Endodermal cell (in vitro differentiated cells): ENCODE results near the gene KLF18. TPM values are rescaled to one million over a fixed set of nuclear protein-coding genes. Genes with fewer than 3 reads are reported as not detected.

Experiments used
- DNase-seq: peaks from one replicate; pipeline ENCODE4 v3.0.0-alpha.2; 2017
- H3K27ac ChIP-seq: 2 replicates; pipeline ENCODE4 v1.5.1; 2013; ENCODE audit warnings: mild to moderate bottlenecking, low read depth, low read length, moderate library complexity
- H3K27me3 ChIP-seq: 2 replicates; pipeline ENCODE4 v1.6.1; 2013; ENCODE audit warnings: mild to moderate bottlenecking, low read length, moderate library complexity; ENCODE audit not compliant: insufficient read depth, control insufficient read depth, poor library complexity, severe bottlenecking
- H3K36me3 ChIP-seq: 2 replicates; pipeline ENCODE4 v1.7.0; 2013; ENCODE audit warnings: mild to moderate bottlenecking, low read length, moderate library complexity; ENCODE audit not compliant: control insufficient read depth, insufficient read depth
- H3K4me1 ChIP-seq: one replicate; pipeline ENCODE4 v1.7.0; 2013; ENCODE audit warnings: low read length; ENCODE audit not compliant: control insufficient read depth, insufficient read depth
- H3K4me3 ChIP-seq: 2 replicates; pipeline ENCODE4 v1.5.1; 2013; ENCODE audit warnings: mild to moderate bottlenecking, low read length, moderate library complexity
- H3K9ac ChIP-seq: 2 replicates; pipeline ENCODE4 v1.6.1; 2013; ENCODE audit warnings: mild to moderate bottlenecking, low read length, moderate library complexity; ENCODE audit not compliant: poor library complexity, severe bottlenecking; ENCODE audit errors: extremely low read depth
- H3K9me3 ChIP-seq: 2 replicates; pipeline ENCODE4 v1.6.1; 2013; ENCODE audit warnings: mild to moderate bottlenecking, low read length, moderate library complexity; ENCODE audit not compliant: control insufficient read depth
- H3K27ac Mint-ChIP-seq: 2 replicates; pipeline ENCODE4 v1.8.0; 2020; ENCODE audit warnings: mixed read lengths
- H3K27me3 Mint-ChIP-seq: 2 replicates; pipeline ENCODE4 v1.8.0; 2021; ENCODE audit warnings: mild to moderate bottlenecking, mixed read lengths; ENCODE audit not compliant: insufficient read depth
- H3K36me3 Mint-ChIP-seq: 2 replicates; pipeline ENCODE4 v1.8.0; 2020; ENCODE audit warnings: low read depth, mixed read lengths
- H3K4me1 Mint-ChIP-seq: 2 replicates; pipeline ENCODE4 v1.8.0; 2020; ENCODE audit warnings: mixed read lengths
- H3K4me3 Mint-ChIP-seq: 2 replicates; pipeline ENCODE4 v1.8.0; 2020; ENCODE audit warnings: mild to moderate bottlenecking, moderate library complexity, mixed read lengths
- H3K9me3 Mint-ChIP-seq: 2 replicates; pipeline ENCODE4 v1.8.0; 2020; ENCODE audit warnings: mild to moderate bottlenecking, mixed read lengths
- CTCF ChIP-seq: fragments of 200-600 bp; sonication (generic); conservative IDR thresholded peaks from 2 replicates; pipeline ENCODE4 v1.5.0; 2021; ENCODE audit warnings: antibody characterized with exemption, mild to moderate bottlenecking
- WGBS, 2 experiments: methylation state at CpG; one replicate each; pipeline versions ENCODE4 v1.1.5 to v1.1.7; 2013; ENCODE audit warnings: missing lambda C conversion rate in 2 of 2, mixed read lengths in 1 of 2; ENCODE audit not compliant: insufficient coverage in 1 of 2, insufficient read length in 1 of 2; 5-methylcytosine and 5-hydroxymethylcytosine counted together
- total RNA-seq, 2 donors: library from RNA; stranded (reverse); fragmentation: NEBNext Ultra II Directional in 1 of 2; extraction: Animal tissue kit (Norgen Biotek cat#: 25700) in 1 of 2; gene quantifications; 2 replicates in 1 of 2; 3 replicates in 1 of 2; pipeline ENCODE4 v1.2.1, GENCODE V29; 2021

KLF18 gene
- total RNA-seq, 2 donors from 2014 or later, result not detected

- TF ChIP-seq CTCF, result no peak
- WGBS, 2 experiments, result 57 to 72% methylated on average over 1 to 3 of the region's 3 CpGs
Observed at GRCh38 chr1:44138239-44138638, 3.2 kb downstream of the KLF18 start.

GRCh38 chr1:44135886-44136285 lies 5.5 kb downstream of the KLF18 start:
- Mint-ChIP-seq H3K4me3 (no peak overlapping the region), H3K27me3 (peaks cover 50% of the 10 kb centered on the region), H3K9me3 (no peaks in the 10 kb centered on the region), H3K36me3 (no peaks in the 10 kb centered on the region), H3K4me1 (peaks cover 3% of the 10 kb centered on the region), H3K27ac (no peak overlapping the region)
- no peaks in the 10 kb centered on the region for H3K4me1 ChIP-seq
- no peak overlapping the region for H3K9ac ChIP-seq
- H3K27ac ChIP-seq, result no peak overlapping the region
- no peaks in the 10 kb centered on the region for H3K9me3 ChIP-seq
- H3K36me3 ChIP-seq, result no peaks in the 10 kb centered on the region
- no peak for DNase-seq
- H3K27me3 ChIP-seq, result peaks cover 51% of the 10 kb centered on the region
- TF ChIP-seq CTCF, result no peak
- 98% methylated on average over 2 of the region's 2 CpGs; no CpG with 5 or more reads in 1 of the 2 experiments for WGBS, 2 experiments
- no peak overlapping the region for H3K4me3 ChIP-seq

More at GRCh38 chr1:44138239-44138638, 3.2 kb downstream of the KLF18 start:
- no peak overlapping the region for H3K9ac ChIP-seq
- H3K27ac Mint-ChIP-seq, result no peak overlapping the region
- peaks cover 31% of the 10 kb centered on the region for H3K27me3 ChIP-seq
- H3K36me3 ChIP-seq, result no peaks in the 10 kb centered on the region
- H3K4me3 ChIP-seq, result no peak overlapping the region
- no peaks in the 10 kb centered on the region for H3K9me3 Mint-ChIP-seq
- no peaks in the 10 kb centered on the region for H3K36me3 Mint-ChIP-seq
- peaks cover 42% of the 10 kb centered on the region for H3K27me3 Mint-ChIP-seq
- no peak overlapping the region for H3K4me3 Mint-ChIP-seq
- peaks cover 3% of the 10 kb centered on the region for H3K4me1 Mint-ChIP-seq
- H3K9me3 ChIP-seq, result no peaks in the 10 kb centered on the region
- no peak for DNase-seq
- H3K4me1 ChIP-seq, result no peaks in the 10 kb centered on the region
- H3K27ac ChIP-seq, result no peak overlapping the region

GRCh38 chr1:44134071-44134920 lies 7.1 kb downstream of the KLF18 start:
- Mint-ChIP-seq H3K9me3 (no peaks in the 10 kb centered on the region), H3K4me3 (no peak overlapping the region), H3K36me3 (no peaks in the 10 kb centered on the region), H3K4me1 (peaks cover 3% of the 10 kb centered on the region), H3K27me3 (peaks cover 56% of the 10 kb centered on the region), H3K27ac (no peak overlapping the region)
- H3K27me3 ChIP-seq, result peaks cover 51% of the 10 kb centered on the region
- no peaks in the 10 kb centered on the region for H3K4me1 ChIP-seq
- no peak overlapping the region for H3K27ac ChIP-seq
- no peak overlapping the region for H3K4me3 ChIP-seq
- no peak for TF ChIP-seq CTCF
- no peak overlapping the region for H3K9ac ChIP-seq
- H3K9me3 ChIP-seq, result no peaks in the 10 kb centered on the region
- WGBS, 2 experiments, result 90 to 93% methylated on average over 14 to 19 of the region's 19 CpGs
- no peaks in the 10 kb centered on the region for H3K36me3 ChIP-seq
- no peak for DNase-seq
